BJ (cell line): ENCODE data around the gene SIGLECL1. TPM values are rescaled to one million over a fixed set of nuclear protein-coding genes. Genes with fewer than 3 reads are reported as not detected.
"Not testable (repeated sequence)": the region's sequence is repeated elsewhere in the genome, so short reads cannot be mapped to it uniquely, and the experiment has no call there.

Source experiments
- CTCF ChIA-PET: fragments of 350-600 bp; formaldehyde crosslinking; extraction: SDS; loops from one replicate; lab custom pipeline; 2021; ENCODE audit warnings: antibody characterized with exemption, inconsistent platforms; lab: Yijun Ruan, JAX
- POLR2A ChIA-PET: fragments of 300-600 bp; sonication (Branson Sonifier 250); formaldehyde crosslinking; extraction: SDS; loops from one replicate; lab custom pipeline; 2021; ENCODE audit warnings: antibody characterized with exemption; lab: Charles Lee
- DNase-seq: peaks from one replicate; pipeline ENCODE4 v3.0.0-alpha.2; 2011; ENCODE audit warnings: low read depth
- H3K27me3 ChIP-seq: 2 replicates; pipeline ENCODE4 v1.6.0; 2011; ENCODE audit warnings: low read length; ENCODE audit not compliant: control insufficient read depth, insufficient read depth
- H3K36me3 ChIP-seq: 2 replicates; pipeline ENCODE4 v1.5.1; 2011; ENCODE audit warnings: low read length; ENCODE audit not compliant: control insufficient read depth, insufficient read depth
- H3K4me3 ChIP-seq: 2 replicates; pipeline ENCODE4 v1.5.1; 2011; ENCODE audit warnings: low read depth, mild to moderate bottlenecking, control low read depth, low read length
- CTCF ChIP-seq: IDR thresholded peaks from 2 replicates; pipeline ENCODE4 v1.5.1; 2011; ENCODE audit warnings: low read depth, mild to moderate bottlenecking, control low read depth, inconsistent platforms, low read length, moderate library complexity; ENCODE audit not compliant: insufficient read depth
- polyA plus RNA-seq: library from polyadenylated mRNA; depleted of rRNA; stranded (reverse); fragments of >200 nt; gene quantifications from 2 replicates; pipeline ENCODE4 v1.2.3, GENCODE V29; 2011

SIGLECL1 gene
- polyA plus RNA-seq, 1 experiment = not detected

GRCh38 chr19:51224163-51224641 lies 26.7 kb upstream of the SIGLECL1 start:
- ChIA-PET CTCF (no interaction called here), POLR2A (no interaction called here)
- TF ChIP-seq CTCF = no peak
- no peak for DNase-seq
- Histone ChIP-seq H3K4me3 (no peak overlapping the region), H3K36me3 (no peaks in the 10 kb centered on the region), H3K27me3 (no peaks in the 10 kb centered on the region)

- DNase-seq, CTCF ChIA-PET, H3K4me3 ChIP-seq, POLR2A ChIA-PET, H3K27me3 ChIP-seq, H3K36me3 ChIP-seq: not testable (repeated sequence)
Measured at GRCh38 chr19:51224898-51225393, 25.9 kb upstream of the SIGLECL1 start, which contains the start of gene CD33. CD33 (plus strand) TSS chr19:51225080; CDS start chr19:51225119, 39 bp downstream.

GRCh38 chr19:51226067-51226466 lies 24.8 kb upstream of the SIGLECL1 start:
- CTCF ChIA-PET = no interaction called here

GRCh38 chr19:51227326-51227725 lies 23.6 kb upstream of the SIGLECL1 start:
- Histone ChIP-seq H3K36me3 (no peaks in the 10 kb centered on the region), H3K27me3 (no peaks in the 10 kb centered on the region), H3K4me3 (no peak overlapping the region)
- POLR2A ChIA-PET = no interaction called here
- DNase-seq = no peak
- CTCF ChIA-PET = no interaction called here
- no peak for TF ChIP-seq CTCF

More at GRCh38 chr19:51226067-51226466, 24.8 kb upstream of the SIGLECL1 start:
- TF ChIP-seq CTCF = no peak
- Histone ChIP-seq H3K36me3 (no peaks in the 10 kb centered on the region), H3K4me3 (no peak overlapping the region), H3K27me3 (no peaks in the 10 kb centered on the region)
- no peak for DNase-seq
- POLR2A ChIA-PET = no interaction called here

- no peaks in the 10 kb centered on the region for H3K27me3 ChIP-seq
- ChIA-PET CTCF (no interaction called here), POLR2A (no interaction called here)
- DNase-seq = no peak
- H3K36me3 ChIP-seq = no peaks in the 10 kb centered on the region
- TF ChIP-seq CTCF = no peak
- no peak overlapping the region for H3K4me3 ChIP-seq
Measured at GRCh38 chr19:51227966-51228365, 22.9 kb upstream of the SIGLECL1 start.

- CTCF ChIA-PET = no interaction called here
- H3K4me3 ChIP-seq = no peak overlapping the region
- DNase-seq = no peak
- POLR2A ChIA-PET = no interaction called here
- no peak for TF ChIP-seq CTCF
- no peaks in the 10 kb centered on the region for H3K27me3 ChIP-seq
- H3K36me3 ChIP-seq = no peaks in the 10 kb centered on the region
Measured at GRCh38 chr19:51240866-51241265, 10.0 kb upstream of the SIGLECL1 start.
